OCI-M2 (cell line): ENCODE measurements around the gene ABCB10.
A peak's percentile ranks its signal among the peaks of the same experiment; 100 is the strongest.
"Not testable (repeated sequence)": the region's sequence is repeated elsewhere in the genome, so short reads cannot be mapped to it uniquely, and the experiment has no call there.

Source experiments
- DNase-seq: peaks from one replicate; lab custom pipeline; 2025; ENCODE audit not compliant: unreplicated experiment; lab: John Stamatoyannopoulos, UW

The ABCB10 gene

DNA sequence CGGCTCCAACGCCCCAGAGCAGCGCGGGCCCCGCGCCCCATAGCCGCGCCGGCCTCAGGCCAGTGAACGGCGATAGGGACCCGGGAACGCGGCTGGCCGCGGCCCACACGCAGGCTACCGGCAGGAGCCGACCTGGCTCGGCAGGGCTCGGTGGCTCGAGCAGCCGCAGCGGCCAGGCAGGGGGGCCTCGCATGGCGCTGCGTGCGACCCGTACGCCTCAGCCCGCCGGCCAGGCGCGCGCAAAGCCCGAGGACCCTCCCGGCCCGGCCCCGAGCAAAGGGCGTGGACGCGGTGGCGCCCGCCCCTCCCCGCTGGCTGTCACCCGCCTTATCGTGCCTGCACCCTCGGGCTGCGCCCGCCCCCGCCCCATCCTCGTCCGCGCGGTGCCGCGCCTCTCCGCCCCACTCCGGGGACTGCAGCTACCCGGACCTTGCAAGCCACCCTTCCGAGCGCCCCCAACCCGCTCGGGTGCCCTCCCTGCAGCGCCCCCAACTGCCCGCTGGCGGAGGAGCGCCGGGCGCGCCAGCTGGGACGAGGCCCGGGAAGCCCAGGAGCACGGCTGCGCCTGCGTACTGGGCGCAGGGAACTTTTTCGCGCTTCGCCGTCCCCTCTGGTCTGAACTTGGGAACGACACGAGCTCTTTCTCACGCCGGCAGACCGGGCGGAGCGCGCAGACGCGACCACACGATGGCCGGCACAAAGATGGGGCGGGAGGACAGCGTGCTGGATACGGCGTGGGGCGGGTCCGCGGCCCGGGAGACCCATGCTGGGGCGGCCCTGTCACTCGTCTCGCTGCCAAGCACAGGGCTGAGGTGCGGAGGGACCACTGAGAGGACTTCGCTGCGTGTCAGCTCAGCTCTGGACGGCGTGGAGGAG is at the start of gene ABCB10:
TSS of gene ABCB10 (minus strand) at position 248 of the 876 bp plus-strand sequence. CDS start at position 193, 55 bp downstream.
- DNase-seq, result peak; percentile 63

DNA sequence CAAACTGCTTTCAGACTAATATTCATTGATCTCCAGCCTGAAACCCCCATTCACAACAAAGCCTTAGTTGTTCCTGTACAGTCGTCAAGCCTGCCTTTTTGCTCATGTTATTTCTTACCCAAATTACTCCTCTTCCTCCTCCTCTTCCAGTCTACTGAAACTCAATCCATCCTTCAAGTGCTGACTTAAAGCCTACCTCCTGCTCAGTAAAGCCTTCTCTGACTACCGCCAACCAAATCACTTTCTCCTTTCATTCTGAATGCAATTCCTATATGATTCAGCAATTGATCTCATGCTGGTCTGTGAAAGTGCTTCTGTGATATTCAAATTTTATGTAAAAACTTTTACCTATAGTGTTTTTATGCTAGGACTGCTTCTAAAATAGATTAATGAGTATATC is 48.9 kb upstream of the ABCB10 start:
- DNase-seq, result no peak

DNA sequence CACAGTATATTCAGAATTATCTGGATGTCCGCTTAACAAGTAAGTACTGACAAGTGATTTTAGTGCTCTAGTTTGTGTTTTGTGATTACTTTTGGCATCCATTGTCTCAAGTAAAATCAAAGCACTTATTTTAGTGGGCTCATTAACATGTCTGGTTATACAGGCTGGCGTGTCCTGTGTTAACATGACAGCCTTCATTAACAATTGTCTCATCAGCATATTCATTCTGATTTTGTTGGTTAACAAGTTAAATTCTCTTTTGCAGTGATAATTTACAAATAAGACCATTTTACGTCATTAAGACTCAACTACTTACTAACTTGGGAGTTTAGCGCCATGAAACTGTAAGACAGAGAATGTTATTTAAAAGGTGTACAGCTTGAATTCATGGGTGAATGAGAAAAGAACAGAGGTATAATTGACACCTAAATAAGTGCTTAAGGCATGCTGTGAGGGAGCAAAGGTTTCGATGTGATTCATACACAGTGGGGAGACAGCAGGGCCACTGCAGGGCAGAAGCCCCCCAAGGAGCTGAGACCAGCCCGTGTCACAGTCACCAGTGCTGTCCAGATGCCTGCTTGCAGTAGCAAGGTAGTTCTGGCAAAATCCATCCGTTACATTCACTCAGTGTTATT is 45.0 kb upstream of the ABCB10 start:
- DNase-seq, result no peak

DNA sequence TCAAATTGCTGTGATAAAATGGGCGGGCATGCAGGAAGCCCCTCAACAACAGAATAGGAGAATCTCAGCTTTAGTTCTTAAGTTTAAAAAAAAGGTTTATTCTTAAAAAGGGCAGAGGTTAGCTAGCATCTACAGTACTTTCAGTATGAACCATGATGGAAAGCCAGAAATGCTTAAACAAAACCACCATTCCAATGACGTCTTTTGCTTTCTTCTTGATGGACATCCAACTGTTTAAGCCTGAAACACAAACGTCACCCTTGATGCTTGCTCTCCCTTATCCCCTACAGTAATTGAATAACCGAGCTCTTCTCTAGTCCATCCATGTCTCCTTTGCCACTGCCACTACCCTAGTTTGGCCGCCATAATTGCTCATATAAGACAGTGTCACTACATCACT is 41.7 kb upstream of the ABCB10 start:
- DNase-seq, result no peak

DNA sequence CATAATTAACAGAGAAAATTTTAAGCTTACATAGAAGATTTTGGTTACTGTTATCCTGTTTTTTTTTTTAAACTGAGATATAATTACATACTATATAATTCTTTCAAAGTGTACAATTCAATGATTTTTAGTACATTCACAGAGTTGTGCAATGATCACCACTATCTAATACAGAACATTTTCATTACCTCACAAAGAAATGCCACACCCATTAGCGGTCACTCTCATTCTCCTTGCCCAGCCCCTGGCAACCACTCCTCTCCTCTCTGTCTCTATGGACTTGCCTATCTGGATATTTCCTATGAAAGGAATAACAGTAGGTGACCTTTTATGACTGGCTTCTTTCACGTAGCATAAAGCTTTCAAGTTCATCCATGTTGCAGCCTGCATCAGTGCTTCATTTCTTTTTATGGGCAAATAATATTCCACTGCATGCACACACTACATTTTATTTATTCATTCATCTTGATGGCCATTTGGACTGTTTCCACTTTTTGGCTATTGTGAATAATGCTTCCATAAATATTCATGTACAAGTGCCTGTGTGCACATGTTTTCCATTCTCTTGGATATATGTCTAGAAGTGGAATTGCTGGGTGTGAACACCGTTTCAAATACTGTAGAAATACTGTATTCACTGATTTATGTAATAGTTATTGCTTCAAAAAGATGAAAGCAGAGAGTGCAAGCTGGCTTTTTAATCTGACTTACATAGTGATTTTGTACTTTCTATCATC is 40.9 kb upstream of the ABCB10 start:
- DNase-seq, result no peak

DNA sequence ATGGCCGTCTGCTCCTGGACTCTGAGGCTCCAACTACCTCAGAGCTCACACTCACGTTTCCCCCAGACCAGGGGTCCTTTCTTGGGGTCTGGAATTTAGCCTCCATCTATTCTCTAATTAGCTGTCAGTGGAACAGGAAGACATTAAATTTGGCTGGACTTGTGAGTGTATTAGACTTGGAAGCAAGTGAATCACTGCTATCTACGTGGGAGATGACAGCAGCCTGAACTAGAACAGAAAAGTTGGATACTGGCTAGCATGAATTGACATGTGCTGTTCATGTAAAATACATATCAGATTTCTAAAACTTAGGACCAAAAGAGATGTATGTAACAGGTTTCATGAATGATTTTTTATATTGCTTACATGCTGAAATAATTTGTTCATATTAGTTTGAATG is 39.4 kb upstream of the ABCB10 start:
- DNase-seq, result no peak

DNA sequence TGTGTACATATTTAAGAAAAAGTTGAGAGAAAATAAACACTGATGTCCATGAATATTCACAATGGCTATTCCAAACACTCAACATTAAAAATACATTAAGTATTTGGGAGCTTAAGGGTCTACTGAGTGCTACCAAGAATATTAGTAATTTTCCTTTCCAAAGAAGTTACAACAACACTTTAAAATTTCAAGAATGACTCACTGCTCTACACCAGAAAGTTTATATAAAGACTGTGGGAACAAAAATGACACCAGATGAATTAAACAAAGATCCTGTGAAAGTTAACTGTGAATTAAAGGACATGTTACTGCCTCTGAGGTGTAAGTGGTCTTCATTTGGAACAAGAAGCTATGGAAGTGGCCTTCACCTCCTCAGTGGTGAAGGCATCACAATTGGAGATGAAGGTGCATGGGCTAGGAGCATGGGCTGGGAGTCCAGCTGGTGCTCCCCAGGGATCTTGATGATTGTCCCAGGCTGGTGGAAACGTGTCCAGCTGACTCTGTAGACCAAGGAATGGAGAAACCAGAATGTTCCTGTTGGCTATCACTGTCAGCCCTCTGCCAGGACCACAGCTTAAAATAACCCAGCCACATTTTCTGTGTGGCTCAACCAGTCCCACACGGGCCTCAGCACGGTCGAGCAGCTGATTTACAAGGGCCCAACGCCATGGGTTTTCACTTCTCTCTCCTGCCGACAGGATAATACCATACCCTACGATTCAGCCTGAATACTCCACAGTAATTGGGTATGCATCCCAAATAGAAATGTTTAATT is 38.6 kb upstream of the ABCB10 start:
- DNase-seq, result no peak

DNA sequence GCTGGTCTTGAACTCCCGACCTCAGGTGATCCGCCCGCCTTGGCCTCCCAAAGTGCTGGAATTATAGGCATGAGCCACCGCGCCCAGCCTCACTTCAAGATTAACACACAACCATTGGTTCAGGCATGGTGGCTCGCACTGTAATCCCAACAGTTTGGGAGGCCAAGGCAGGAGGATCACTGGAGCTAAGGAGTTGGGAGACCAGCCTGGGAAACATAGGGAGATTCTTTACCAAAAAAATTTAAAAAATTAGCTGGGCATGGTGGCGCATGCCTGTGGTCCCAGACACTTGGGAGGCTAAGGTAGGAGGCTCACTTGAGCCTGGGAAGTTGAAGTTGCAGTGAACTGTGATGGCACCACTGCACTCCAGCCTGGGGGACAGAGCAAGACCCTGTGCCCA is 37.4 kb upstream of the ABCB10 start:
- not testable (repeated sequence) for DNase-seq

DNA sequence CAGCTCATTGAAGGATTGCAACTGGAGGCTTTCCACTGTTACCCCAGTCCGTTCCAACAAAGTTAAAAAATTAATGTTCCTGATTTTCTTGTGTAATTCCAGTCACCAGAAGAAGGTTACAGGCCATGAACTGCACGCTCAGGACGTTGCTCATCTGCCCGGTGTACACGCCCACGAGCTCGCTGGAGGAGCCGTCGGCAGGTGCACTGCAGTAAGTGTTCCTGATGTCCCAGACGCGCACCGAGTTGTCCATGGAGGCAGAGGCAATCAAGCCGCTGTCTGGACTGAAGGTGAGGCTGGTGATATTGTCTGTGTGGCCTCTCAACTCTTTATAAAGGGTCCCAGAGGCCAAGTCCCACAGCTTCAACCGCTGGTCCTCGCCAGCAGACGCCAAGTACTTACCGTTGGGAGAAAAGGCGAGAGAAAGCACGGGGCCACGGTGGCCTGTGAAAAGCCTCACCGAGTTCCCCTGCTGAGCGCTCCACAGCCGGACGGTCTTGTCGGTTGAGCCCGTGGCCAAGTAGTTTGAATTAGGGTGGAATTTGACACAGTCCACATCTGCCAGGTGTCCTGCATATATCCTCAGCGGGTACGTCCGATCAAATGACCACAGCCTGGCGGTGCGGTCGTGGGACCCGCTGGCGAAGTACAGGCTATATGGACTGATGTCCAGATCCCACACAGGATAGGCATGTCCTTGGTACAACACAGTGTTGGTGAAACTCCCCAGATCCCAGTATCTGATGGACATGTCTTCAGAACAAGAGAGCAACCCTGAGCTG is 35.9 kb upstream of the ABCB10 start:
- no peak for DNase-seq

DNA sequence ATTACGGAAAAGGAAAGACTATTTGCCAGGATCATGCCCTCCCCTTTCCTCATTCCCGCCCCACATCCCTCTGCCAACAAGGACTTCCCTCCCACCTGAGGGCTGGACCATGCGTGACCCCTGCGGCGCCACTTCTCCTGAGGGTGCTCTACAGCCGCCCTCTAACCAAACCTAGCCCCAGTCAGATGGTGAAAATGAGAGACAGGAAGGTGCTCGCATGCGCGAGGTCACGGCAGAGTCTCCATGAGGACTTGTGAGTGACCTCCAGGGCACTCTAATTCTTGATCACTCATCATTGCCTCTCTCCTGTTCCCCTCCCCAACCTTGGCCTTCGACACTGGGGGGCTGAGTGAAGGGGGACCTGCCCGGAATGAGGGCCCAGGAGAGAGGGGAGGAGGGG is 35.3 kb upstream of the ABCB10 start:
- no peak for DNase-seq

DNA sequence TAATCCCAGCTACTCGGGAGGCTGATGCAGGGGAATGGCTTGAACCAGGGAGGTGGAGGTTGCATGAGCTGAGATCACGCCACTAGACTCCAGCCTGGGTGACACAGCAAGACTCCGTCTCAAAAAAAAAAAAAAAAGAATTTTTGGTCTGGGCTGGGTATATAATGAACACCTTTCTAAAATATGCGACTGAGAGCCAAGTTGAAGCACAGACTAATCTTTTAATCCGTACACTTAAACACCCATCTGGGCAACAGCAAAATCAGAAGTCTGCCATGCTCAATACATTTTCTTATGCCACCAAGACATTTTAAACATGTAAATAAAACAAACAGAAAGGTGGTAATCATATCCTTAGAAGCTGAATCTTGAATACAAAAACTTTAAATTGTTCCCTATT is 31.6 kb upstream of the ABCB10 start:
- no peak for DNase-seq

DNA sequence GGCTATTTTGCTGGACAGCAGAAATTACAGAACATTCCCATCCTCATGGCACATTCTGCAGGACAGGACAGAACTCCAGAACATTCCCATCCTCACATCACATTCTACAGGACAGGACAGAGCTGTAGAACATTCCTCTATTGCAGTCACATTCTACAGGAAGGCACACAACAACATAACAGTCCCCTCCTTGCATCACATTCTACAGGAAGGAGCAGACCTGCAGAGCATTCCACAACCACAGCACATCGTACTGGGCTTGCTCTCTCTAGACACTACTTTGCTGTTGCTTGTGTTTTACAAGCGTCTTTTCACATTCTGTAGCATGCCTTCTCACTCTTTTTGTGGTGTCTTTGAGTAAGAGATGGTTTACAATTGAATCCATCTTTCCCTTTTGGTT is 26.8 kb upstream of the ABCB10 start:
- no peak for DNase-seq

DNA sequence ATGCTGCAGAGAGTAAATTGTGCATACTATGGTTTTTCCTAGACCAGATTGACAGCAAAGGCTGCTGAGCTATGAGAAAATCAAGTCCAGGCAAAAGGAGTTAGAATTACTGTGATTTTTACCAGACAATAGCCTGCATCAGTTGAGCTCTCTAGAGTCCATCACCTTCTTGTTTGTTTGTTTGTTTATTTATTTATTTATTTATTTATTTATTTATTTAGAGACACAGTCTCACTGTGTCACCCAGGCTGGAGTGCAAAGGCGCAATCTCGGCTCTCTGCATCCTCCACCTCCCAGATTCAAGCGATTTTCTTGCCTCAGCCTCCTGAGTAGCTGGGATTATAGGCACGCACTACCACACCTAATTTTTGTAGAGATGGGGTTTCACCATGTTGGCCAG is 24.2 kb upstream of the ABCB10 start:
- DNase-seq, result no peak

DNA sequence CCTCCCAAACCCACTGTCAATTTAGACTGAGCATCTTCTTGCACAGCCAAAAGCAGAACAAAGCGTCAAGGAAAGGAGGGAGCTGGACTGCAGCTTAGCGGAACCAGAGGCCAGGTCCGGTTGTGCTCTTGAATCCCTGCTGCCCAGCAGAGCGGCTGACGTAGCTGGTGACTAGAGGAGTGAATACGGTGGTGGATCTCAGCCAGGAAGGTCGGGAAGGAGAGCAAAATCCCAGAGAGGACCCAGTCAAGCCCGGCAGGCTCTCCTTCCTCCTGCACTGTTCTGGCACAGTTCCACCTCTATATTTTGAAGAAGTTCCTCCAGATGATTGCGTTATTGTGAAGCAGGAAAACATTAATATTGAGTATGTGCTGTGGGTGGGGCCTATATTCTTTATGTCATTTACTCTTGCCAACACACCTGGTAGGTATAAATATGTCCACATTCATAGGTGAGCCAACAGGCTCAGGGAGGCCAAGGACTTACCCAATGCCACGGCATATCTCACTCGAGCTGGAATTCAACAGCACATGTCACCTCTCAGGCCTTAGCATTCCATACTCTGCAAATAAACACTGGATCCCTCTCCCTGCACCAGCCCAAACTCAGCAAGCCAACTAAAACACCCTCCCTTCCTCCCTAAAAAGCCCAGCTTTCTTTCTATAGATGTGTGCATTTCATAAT is 23.6 kb upstream of the ABCB10 start:
- no peak for DNase-seq

DNA sequence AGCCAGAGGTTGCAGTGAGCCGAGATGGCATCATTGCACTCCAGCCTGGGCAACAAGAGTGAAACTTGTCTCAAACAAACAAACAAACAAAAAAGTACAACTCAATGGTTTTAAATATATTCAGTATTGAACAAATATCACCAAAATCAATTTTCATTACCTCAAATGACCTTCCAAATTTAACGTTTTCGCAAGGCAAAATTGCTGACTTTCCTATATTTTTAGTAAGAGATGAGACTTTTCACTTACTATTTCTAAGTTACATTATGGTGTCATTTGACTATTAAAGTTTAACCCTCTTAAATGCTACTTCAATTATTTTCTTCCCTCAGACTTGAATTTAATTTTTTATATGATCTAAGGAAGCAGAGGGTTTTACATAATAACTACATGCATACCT is 23.0 kb upstream of the ABCB10 start:
- no peak for DNase-seq

DNA sequence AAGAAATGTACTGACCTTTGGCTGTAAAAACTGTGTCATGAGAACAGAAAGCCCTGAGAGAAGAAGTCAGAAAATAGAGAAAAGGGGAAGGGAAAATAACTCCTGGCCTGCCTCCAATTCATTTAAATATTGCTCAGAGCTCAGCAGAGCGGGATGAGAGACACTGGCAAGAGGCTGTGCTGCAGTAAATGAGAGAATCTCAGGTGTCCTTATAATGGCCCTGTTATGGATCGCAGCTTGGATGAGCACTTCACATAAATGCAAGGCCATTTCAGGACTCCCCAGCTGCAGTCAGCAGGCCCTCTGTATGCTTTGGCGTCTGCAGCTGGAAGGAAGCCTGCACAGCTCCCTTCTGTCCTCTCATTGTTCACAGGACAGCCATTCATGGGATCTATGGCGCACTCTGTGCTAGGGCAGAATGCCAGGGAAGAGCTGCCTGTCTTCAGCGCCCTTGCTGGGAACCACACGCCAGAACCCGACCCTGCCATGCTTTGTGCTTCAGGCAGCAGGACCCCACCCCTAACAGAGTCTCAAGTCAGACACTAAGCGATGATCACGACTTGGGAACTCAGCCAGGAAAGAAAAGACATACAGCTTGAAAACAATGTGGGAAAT is 20.7 kb upstream of the ABCB10 start:
- no peak for DNase-seq

DNA sequence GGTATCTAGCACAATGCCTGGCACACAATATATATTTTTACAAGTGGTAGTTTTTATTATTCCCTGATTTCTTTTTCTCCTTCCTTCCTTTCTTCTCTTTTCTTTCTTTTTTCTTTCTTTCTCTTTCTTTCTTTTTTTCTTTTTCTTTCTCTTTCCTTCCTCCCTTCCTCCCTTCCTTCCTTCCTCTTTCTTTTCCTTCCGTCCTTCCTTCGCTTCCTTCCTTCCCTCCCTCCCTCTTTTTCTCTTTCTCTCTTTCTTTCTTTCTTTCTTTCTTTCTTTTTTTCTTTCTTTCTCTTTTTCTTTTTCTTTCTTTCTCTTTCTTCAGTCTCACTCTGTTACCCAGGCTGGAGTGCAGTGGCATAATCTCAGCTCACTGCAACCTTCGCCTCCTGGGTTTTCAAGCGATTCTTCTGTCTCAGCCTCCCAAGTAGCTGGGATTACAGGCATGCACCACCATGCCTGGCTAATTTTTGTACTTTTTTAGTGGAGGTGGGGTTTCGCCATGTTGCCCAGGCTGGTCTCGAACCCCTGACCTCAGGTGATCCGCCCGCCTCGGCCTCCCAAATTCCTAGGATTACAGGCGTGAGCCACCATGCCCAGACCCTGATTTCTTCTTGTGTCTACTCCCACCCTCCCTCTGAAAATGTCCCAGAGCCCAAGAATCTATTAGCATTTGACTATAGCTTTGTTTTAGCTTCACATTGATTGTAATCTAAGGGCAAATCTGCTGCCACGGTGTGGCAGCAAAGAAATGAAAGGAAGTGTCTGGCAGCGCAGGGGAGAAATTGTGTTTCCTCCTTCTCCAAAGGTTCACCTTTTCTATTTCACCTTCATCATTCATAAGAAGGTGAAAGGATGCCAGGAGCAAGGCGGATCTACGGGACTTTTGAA is 19.9 kb upstream of the ABCB10 start:
- DNase-seq, result no peak

DNA sequence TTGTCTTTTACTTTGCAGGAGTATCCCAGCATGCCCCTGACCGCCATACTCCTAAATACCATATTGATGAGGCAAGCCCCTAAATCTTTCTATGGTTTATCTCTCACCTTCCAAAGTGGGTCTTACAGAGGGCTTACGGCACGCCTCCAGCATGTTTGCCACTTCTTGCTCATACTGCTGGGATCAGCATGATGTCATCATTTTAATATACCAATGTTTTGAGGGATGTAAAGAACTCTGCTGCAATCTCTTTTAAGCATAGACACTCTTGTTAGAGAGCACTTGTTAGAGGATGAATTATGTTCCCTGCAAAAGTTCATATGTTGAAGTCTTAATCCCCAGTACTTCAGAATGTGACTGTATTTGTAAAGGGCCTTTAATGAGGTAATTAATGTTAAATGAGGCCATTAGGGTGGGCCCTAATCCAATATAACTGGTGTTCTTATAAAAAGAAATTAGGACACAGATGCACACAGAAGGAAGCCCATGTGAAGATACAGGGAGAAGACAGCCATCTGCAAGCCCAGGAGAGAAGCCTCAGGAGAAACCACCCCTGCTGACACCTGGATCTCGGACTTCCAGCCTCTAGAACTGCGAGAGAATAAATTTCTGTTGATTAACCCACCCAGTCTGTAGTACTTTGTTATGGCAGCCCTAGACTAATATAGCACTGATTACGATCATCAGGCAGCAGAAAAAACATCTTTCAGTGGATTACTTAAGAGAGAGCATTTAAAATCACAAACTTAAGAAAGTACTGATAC is 16.4 kb upstream of the ABCB10 start:
- no peak for DNase-seq
